AML-193 (cell line): ENCODE results near the gene LTA4H.
A peak's percentile ranks its signal among the peaks of the same experiment; 100 is the strongest.
"Not testable (repeated sequence)": the region's sequence is repeated elsewhere in the genome, so short reads cannot be mapped to it uniquely, and the experiment has no call there.

Experiments
- DNase-seq, 2 experiments: peaks; one replicate each; lab custom pipeline; 2025; lab: John Stamatoyannopoulos, UW

Gene LTA4H

GRCh38 chr12:95990136-95990535, 45.3 kb downstream of the LTA4H start:
- DNase-seq = no peak

- no peak for DNase-seq
Measured at GRCh38 chr12:95989504-95990123, 45.8 kb downstream of the LTA4H start.

GRCh38 chr12:95988506-95989275, 46.7 kb downstream of the LTA4H start:
- no peak for DNase-seq

DNA sequence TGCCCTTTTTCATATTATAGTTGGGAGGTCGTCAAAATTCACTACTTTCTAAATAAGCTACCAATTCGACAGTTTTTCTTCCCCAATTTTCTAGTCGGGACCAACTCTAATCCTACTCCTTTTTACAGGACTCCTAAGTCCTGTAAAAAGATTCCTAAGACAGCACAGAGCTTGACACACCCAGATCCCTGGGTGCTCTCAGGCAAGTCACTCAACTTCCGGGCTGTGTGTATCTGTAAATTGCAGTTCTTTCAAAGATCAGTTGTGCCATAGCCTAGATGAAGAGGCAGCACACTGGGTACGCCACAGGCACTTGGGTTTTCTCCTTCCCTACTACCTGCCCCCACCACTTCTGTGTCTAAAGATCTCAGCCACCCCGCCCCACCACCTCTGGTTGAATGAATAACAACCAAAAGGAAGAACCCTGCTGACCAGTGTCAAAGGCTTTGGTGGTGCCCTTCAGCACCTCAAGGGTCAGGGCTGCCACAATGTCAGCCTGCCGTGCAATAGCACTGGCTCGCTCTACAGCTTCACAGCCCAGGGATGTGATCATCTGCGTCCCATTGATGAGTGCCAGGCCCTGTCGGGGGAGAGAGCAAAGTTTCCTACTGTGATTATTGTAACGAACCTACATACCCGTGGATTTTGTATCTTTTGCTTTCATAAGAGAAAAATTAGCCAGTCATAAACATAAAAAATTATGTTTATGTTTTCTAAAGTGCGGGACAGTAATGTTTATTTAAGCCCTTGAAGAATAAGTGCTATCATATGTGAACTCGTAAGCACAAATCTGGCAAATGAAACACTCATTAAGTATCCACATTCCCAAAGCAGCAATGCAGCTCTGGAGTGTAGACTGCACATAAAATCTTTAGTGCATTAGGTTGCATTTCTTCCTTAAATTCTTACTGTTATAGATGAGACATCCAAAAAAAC, 48.5 kb downstream of the LTA4H start:
- DNase-seq = no peak

- DNase-seq = no peak
Measured at GRCh38 chr12:95984682-95985081, 50.7 kb downstream of the LTA4H start.

GRCh38 chr12:95982602-95983001, 52.8 kb downstream of the LTA4H start:
- DNase-seq = no peak

DNA sequence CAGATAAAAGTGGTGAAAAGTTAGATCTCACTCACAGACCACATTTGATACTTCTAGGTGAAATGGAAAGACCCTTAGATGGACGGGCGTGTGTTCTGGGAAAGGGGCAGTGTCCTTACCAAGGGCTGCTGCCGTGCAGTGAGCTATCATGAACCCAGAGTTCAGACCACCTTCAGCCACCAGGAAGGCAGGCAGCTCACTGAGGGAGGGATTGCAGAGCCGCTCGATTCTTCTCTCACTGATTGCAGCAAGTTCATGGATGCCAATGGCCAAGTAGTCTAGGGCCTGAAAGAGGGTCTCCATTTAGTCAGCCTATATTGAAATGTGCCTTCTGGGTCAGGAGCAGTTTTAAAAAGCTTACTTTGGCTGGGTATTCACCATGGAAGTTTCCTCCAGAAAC, 55.0 kb downstream of the LTA4H start:
- no peak for DNase-seq

GRCh38 chr12:95978774-95979173, 56.6 kb downstream of the LTA4H start:
- DNase-seq = no peak

DNA sequence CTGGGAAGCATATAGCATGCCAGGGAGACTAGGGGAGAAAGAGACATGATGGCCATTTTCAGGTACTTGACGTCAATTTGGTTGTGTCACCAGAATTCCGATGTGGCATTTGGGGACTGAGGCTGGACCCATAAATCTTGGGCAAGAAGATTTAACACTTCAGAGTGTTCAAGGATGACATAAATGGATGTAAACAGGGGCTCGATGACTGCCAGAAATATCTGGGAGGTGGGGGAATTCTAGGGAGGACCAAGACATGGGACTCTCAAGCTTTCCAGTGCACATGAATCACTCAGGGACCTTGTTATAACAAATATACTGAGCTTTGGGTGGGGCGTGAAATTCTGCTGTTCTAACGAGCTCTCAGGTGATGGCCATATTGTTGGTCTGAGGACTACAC, 57.0 kb downstream of the LTA4H start:
- DNase-seq = no peak

- no peak for DNase-seq
Measured at GRCh38 chr12:95977764-95978305, 57.6 kb downstream of the LTA4H start.

- DNase-seq = no peak
Measured at GRCh38 chr12:95976416-95976832, 59.0 kb downstream of the LTA4H start.

DNA sequence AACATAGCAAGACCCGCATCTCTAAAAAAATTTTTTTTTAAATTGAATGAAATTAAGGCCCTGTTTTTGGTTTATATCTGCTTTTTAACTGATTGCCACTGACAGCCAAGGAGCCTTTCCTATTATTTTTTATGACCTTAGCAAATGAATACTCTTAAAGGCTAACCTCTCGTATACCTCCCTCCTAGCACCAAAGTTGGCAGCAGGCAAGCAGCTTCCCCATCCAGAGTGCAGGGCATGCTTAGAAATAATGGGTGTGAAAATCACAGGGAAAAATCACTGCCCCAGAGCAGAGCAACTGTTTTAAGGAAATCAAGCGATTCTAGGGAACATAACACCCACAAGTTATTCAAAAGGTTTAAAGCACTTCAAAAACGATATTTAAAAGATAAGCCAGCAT, 59.9 kb downstream of the LTA4H start:
- DNase-seq = no peak

GRCh38 chr12:95974358-95974757, 61.0 kb downstream of the LTA4H start:
- DNase-seq = no peak

DNA sequence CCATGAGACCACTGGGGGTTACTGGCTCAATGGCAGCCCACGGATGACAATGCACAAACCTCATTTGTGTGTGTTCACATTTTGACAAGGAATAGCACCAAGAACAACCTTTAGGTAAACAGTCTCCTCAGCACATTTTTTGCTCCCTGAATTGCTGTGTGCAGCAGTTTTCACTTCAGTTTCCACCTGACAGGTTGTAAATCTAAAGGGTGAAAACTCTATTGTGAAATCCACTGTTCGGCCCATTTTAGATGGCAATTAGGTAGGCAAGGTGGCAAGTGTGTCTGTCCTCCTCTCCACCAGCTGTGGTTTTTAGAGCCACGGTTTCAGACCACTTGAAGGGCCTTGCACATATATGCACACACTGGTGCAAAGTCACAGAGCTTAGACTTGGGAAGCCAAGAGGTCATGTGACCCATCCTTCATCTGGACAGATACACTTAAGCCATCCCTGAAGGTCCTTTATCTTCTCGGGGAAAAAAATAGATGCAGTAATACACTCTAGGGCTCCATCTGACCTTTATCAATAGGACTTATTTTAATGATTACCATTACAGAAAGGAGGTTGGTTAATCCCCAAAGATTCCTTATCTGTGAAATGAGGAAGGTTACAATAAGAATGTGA, 62.4 kb downstream of the LTA4H start:
- DNase-seq = no peak

- no peak for DNase-seq
Measured at GRCh38 chr12:95970905-95971304, 64.5 kb downstream of the LTA4H start.

DNA sequence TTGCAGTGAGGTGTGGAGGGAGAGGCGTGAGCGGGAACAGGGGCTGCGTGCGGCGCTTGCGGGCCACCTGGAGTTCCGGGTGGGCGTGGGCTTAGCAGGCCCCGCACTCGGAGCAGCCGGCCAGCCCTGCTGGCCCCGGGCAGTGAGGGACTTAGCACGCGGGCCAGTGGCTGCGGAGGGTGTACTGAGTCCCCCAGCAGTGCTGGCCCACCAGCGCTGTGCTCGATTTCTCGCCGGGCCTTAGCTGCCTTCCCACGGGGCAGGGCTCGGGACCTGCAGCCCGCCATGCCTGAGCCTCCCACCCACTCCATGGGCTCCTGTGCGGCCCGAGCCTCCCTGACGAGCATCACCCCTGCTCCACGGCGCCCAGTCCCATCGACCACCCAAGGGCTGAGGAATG, 66.3 kb downstream of the LTA4H start:
- not testable (repeated sequence) for DNase-seq

DNA sequence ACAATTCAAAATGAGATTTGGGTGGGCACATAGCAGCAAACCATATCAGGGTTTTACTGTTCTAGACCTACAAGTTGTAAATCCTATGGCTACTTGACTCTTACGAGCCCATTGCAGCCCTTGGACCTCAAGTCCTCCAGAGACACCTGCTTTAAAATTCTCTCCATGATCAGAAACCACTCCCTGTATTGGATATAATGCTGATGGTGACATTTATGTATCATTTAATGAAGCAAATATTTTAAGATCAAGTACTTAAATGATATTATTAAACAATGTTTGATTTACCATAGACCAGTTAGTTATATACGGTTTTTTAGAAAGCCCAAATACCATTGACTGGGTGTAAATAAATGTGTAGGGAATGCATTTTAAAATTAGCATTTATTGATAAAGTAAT, 68.1 kb downstream of the LTA4H start:
- DNase-seq = no peak

GRCh38 chr12:95966287-95966870, 69.0 kb downstream of the LTA4H start:
- no peak for DNase-seq

GRCh38 chr12:95963096-95963495, 72.3 kb downstream of the LTA4H start:
- DNase-seq = peak; percentile 39 to 62

DNA sequence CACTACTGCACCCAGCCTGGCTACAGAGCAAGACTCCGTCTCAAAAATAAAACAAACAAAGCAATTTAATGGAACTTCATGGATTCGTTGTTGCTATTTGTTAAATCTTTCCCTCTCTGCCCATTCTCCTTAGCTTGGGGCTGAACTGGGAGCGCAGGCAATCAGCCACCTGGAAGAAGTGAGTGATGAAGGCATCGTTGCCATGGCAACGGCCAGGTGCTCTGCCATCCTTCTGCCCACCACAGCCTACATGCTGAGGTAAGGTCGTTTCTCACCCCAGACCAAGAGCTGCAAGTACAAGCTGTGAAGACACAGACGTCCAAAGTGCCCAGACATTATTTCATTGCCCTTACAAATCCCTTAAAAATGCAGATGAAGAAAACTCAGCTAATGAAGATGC, 73.2 kb downstream of the LTA4H start:
- no peak for DNase-seq

GRCh38 chr12:95960241-95960640, 75.1 kb downstream of the LTA4H start:
- no peak for DNase-seq

- DNase-seq = peak; percentile 50 to 55
Measured at GRCh38 chr12:95959107-95959506, 76.3 kb downstream of the LTA4H start.
